SW 1271 (cell line): ENCODE measurements around the gene ATP10A.

Source experiments
- DNase-seq, 2 experiments: peaks; one replicate each; lab custom pipeline; 2025; lab: John Stamatoyannopoulos, UW

The ATP10A gene

GRCh38 chr15:25695875-25696760, 167.0 kb downstream of the ATP10A start:
- no peak for DNase-seq

- DNase-seq, result no peak
Observed at GRCh38 chr15:25694823-25695312, 168.3 kb downstream of the ATP10A start.

DNA sequence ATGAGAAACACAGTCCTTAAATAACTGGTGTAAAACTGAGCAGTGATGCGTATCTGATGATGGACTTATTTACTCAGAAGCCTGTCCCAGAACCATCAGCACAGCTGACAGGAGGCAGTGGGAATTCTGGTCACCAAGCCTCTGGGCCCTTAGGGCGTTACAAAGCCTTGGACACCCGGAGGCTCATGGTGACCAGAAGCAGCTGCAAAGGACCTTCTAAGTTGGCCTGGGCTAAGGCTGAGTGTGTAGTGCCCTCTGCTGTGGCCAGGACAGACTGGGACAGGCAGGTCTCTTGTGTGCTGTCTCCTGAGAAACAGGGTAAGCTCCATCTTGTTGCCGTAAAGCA, 168.9 kb downstream of the ATP10A start:
- DNase-seq, result no peak

- no peak for DNase-seq
Observed at GRCh38 chr15:25693321-25694238, 169.5 kb downstream of the ATP10A start.

GRCh38 chr15:25691544-25692430, 171.3 kb downstream of the ATP10A start:
- no peak for DNase-seq

DNA sequence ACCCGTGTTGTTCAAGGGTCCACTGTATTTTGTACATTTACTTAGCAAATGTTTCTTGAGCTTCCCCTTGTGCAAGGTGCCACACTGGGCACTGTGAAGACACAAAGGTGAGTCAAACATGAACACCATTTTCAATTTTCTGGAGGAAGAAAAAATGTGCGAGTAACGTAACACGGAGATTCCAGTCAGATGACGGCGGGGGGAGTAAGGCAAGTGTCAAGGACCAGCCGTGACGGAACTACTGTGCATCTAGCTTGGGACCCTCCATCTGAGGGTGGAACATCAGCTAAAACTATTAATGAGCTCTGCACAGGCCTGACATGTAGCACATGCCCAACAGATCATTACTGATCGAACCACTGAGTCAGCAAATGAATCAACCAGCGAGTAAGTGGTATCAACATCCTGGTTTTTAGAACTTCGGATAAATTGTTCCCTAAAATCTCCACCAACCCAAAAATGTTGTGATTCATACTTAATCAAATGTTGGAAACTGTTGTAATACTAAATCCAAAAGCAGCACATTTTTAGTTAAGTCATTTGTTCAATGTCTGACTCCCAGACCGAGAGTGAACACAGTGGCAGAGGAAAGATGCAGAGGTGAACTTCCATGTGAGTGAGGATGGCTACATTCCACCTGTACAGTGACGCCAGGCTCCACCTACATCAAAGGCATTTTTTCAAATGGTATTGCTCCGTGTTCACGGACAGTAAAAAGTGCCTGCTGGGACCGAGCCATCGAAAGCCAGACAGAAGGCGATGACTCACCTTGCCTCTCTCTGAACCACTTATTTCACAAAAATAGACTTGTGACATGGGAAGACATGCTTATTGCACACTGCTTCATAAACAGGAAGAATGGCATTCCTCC, 172.2 kb downstream of the ATP10A start:
- no peak for DNase-seq

DNA sequence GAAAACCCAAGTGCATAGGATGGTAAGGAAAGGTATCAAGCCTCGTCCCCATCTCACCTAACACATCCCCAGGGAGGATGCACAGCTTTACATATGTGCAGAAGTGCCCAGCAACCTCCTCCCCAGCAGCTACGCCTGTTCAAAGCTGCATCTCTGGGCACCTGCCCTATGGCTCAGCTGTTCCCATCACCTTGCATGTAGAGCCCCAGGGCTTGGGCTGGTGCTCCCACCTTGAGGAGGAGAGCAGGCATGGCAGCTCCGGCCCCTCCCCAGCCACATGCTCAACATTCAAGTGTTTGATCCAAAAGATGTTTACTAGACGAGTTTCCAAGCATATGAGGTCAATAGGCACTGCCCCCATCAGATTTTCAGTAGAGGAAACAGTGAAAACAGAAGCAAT, 173.5 kb downstream of the ATP10A start:
- no peak for DNase-seq

GRCh38 chr15:25688166-25688565, 175.0 kb downstream of the ATP10A start:
- DNase-seq, result no peak

DNA sequence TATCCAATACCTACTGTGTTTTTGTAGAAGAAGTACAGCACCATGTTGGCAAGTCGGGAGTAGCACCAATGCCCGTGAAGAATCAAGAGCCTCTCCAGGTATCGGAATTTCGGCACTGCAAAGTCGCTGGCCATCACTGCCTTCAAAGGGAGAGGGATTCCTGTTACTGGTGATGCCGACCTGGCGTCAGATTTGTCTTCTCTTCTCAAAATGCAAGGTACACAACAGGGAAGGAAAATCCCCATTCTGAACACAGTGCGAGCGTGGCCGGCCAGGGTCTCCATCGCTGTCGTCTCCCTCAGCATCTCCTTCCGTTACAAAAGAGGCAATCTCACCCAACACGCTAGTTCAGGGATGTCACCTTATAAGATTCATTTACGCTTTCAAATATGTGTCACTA, 175.4 kb downstream of the ATP10A start:
- DNase-seq, result no peak

GRCh38 chr15:25687276-25687675, 175.9 kb downstream of the ATP10A start:
- no peak for DNase-seq

- DNase-seq, result no peak
Observed at GRCh38 chr15:25686780-25687179, 176.3 kb downstream of the ATP10A start.

- DNase-seq, result no peak
Observed at GRCh38 chr15:25684521-25685431, 178.4 kb downstream of the ATP10A start.

GRCh38 chr15:25683911-25684310, 179.2 kb downstream of the ATP10A start:
- DNase-seq, result no peak

DNA sequence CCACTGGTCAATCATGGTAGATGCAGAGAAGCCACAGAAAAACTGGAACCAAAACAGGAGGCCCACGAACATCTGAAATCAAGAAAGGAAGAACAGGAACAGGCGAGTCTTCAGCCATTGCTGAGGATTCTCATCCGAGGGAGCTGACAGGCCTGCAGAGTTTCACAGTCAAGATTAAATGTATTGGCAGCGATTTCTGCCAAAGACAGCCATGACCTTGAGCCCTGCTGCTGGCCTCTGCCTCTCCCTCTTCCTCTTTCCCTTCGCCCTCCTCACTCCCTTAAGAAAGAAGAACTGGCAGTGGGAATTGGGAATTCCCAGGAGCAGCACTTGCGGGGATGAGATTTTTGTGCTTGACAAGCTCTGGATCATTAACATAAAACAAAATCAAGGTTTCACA, 179.7 kb downstream of the ATP10A start:
- no peak for DNase-seq

DNA sequence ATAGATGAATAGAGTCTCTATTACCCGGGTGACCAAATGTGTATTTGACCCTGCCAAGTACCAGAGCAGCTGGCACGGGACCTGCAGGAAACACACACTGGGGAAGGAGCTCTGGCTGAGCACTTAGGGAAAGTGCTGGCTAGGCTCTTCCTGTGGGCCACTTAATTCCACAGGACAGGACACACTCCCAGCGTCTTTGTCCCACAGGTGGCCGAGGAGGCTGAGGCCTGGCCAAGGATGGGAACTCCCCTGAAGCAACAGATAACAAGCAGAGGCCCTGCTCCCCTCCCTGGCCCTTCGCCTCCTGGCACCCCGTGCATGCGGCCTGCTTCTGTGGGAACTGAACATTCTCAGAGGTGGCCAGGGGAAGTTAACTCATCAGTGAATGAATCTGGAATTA, 180.8 kb downstream of the ATP10A start:
- DNase-seq, result no peak

GRCh38 chr15:25680686-25681025, 182.5 kb downstream of the ATP10A start:
- no peak for DNase-seq

- no peak for DNase-seq
Observed at GRCh38 chr15:25679964-25680685, 183.0 kb downstream of the ATP10A start.

- no peak for DNase-seq
Observed at GRCh38 chr15:25679492-25679891, 183.6 kb downstream of the ATP10A start.

- DNase-seq, result no peak
Observed at GRCh38 chr15:25678500-25678855, 184.6 kb downstream of the ATP10A start.
